ENCODE results near the gene MRPS18C.
"Not testable (repeated sequence)": the region's sequence is repeated elsewhere in the genome, so short reads cannot be mapped to it uniquely, and the experiment has no call there.

The MRPS18C gene

GRCh38 chr4:83503974-83504373, 48.1 kb downstream of the MRPS18C start:
- DNase-seq (peak; percentile 48), ATAC-seq (ENCODE audit: insufficient read depth, low read depth) (peak; percentile 83)
- peaks cover 11% of the 10 kb centered on the region for H3K4me1 ChIP-seq (ENCODE audit: insufficient read depth, low read length)
- H3K9ac ChIP-seq (ENCODE audit: low read depth, low read length): no peak overlapping the region
- no peaks in the 10 kb centered on the region for H3K79me2 ChIP-seq (ENCODE audit: insufficient read depth, low read length)
- H3K4me3 ChIP-seq (ENCODE audit: low read depth in 1 of 2, low read length in 2 of 2): no peak overlapping the region
- peak overlapping the region; percentile 43 for H3K27ac ChIP-seq (ENCODE audit: low read length)
- TF ChIP-seq EZH2 (IDR thresholded peaks at IDR 0.05; ENCODE audit: borderline replicate concordance, low read depth, low read length, severe bottlenecking) (no peak), CTCF (IDR thresholded peaks at IDR 0.05; ENCODE audit: borderline replicate concordance, extremely low read depth, low read length, poor library complexity, severe bottlenecking) (no peak)
- H3K36me3 ChIP-seq (ENCODE audit: insufficient read depth, low read length): no peaks in the 10 kb centered on the region
- no peaks in the 10 kb centered on the region for H3K9me3 ChIP-seq (ENCODE audit: insufficient read depth, low read length, severe bottlenecking)
- no peaks in the 10 kb centered on the region for H4K20me1 ChIP-seq (ENCODE audit: insufficient read depth, low read length)
- peak overlapping the region; percentile 78 for H2AFZ ChIP-seq (ENCODE audit: low read depth, low read length)
- H3K4me2 ChIP-seq (ENCODE audit: insufficient read depth, low read length): no peak overlapping the region
- no peaks in the 10 kb centered on the region for H3K27me3 ChIP-seq (ENCODE audit: insufficient read depth, low read length, poor library complexity)

- Histone ChIP-seq H3K4me3 (ENCODE audit: low read depth in 1 of 2, low read length in 2 of 2) (no peak overlapping the region), H3K4me1 (ENCODE audit: insufficient read depth, low read length) (peaks cover 11% of the 10 kb centered on the region), H3K4me2 (ENCODE audit: insufficient read depth, low read length) (no peak overlapping the region), H4K20me1 (ENCODE audit: insufficient read depth, low read length) (no peaks in the 10 kb centered on the region), H3K9ac (ENCODE audit: low read depth, low read length) (no peak overlapping the region), H3K27me3 (ENCODE audit: insufficient read depth, low read length, poor library complexity) (no peaks in the 10 kb centered on the region), H3K9me3 (ENCODE audit: insufficient read depth, low read length, severe bottlenecking) (no peaks in the 10 kb centered on the region), H2AFZ (ENCODE audit: low read depth, low read length) (peak overlapping the region; percentile 75), H3K27ac (ENCODE audit: low read length) (peak overlapping the region; percentile 43), H3K79me2 (ENCODE audit: insufficient read depth, low read length) (no peaks in the 10 kb centered on the region), H3K36me3 (ENCODE audit: insufficient read depth, low read length) (no peaks in the 10 kb centered on the region)
- no peak for DNase-seq
- TF ChIP-seq CTCF (IDR thresholded peaks at IDR 0.05; ENCODE audit: borderline replicate concordance, extremely low read depth, low read length, poor library complexity, severe bottlenecking): no peak
- no peak for TF ChIP-seq EZH2 (IDR thresholded peaks at IDR 0.05; ENCODE audit: borderline replicate concordance, low read depth, low read length, severe bottlenecking)
- no peak for ATAC-seq (ENCODE audit: insufficient read depth, low read depth)
Observed at GRCh38 chr4:83504503-83504902, 48.6 kb downstream of the MRPS18C start.

GRCh38 chr4:83504996-83505395, 49.1 kb downstream of the MRPS18C start:
- Histone ChIP-seq H3K27ac (ENCODE audit: low read length) (no peak overlapping the region), H3K79me2 (ENCODE audit: insufficient read depth, low read length) (no peaks in the 10 kb centered on the region), H3K4me2 (ENCODE audit: insufficient read depth, low read length) (no peak overlapping the region), H3K36me3 (ENCODE audit: insufficient read depth, low read length) (no peaks in the 10 kb centered on the region), H2AFZ (ENCODE audit: low read depth, low read length) (peak overlapping the region; percentile 75; the same call in 1 of the 2 replicates), H3K4me1 (ENCODE audit: insufficient read depth, low read length) (peaks cover 11% of the 10 kb centered on the region), H3K27me3 (ENCODE audit: insufficient read depth, low read length, poor library complexity) (no peaks in the 10 kb centered on the region), H3K9ac (ENCODE audit: low read depth, low read length) (no peak overlapping the region), H4K20me1 (ENCODE audit: insufficient read depth, low read length) (no peaks in the 10 kb centered on the region), H3K9me3 (ENCODE audit: insufficient read depth, low read length, severe bottlenecking) (no peaks in the 10 kb centered on the region), H3K4me3 (ENCODE audit: low read depth in 1 of 2, low read length in 2 of 2) (no peak overlapping the region)
- DNase-seq: no peak
- TF ChIP-seq EZH2 (IDR thresholded peaks at IDR 0.05; ENCODE audit: borderline replicate concordance, low read depth, low read length, severe bottlenecking): no peak
- no peak for TF ChIP-seq CTCF (IDR thresholded peaks at IDR 0.05; ENCODE audit: borderline replicate concordance, extremely low read depth, low read length, poor library complexity, severe bottlenecking)
- no peak for ATAC-seq (ENCODE audit: insufficient read depth, low read depth)

GRCh38 chr4:83509156-83509585, 53.3 kb downstream of the MRPS18C start:
- H3K27me3 ChIP-seq (ENCODE audit: insufficient read depth, low read length, poor library complexity); H3K36me3 ChIP-seq (ENCODE audit: insufficient read depth, low read length); H3K4me1 ChIP-seq (ENCODE audit: insufficient read depth, low read length); H3K9me3 ChIP-seq (ENCODE audit: insufficient read depth, low read length, severe bottlenecking); H3K27ac ChIP-seq (ENCODE audit: low read length); H3K4me3 ChIP-seq (ENCODE audit: low read depth in 1 of 2, low read length in 2 of 2); H4K20me1 ChIP-seq (ENCODE audit: insufficient read depth, low read length); H2AFZ ChIP-seq (ENCODE audit: low read depth, low read length); H3K79me2 ChIP-seq (ENCODE audit: insufficient read depth, low read length); H3K4me2 ChIP-seq (ENCODE audit: insufficient read depth, low read length); ATAC-seq (ENCODE audit: insufficient read depth, low read depth); H3K9ac ChIP-seq (ENCODE audit: low read depth, low read length): not testable (repeated sequence)
- peak; percentile 14 for DNase-seq
- TF ChIP-seq CTCF (IDR thresholded peaks at IDR 0.05; ENCODE audit: borderline replicate concordance, extremely low read depth, low read length, poor library complexity, severe bottlenecking): peak; percentile 51

Data from DND-41 (cell line).